Inflammatory macrophage treated with lipopolysaccharide for 4 hours (primary cell): ENCODE data around the gene GJA5.
A peak's percentile ranks its signal among the peaks of the same experiment; 100 is the strongest.
"Not testable (repeated sequence)": the region's sequence is repeated elsewhere in the genome, so short reads cannot be mapped to it uniquely, and the experiment has no call there.

ENCODE experiments used
- DNase-seq: peaks from one replicate; pipeline ENCODE4 v3.0.0-alpha.2; 2020

The GJA5 gene

DNA sequence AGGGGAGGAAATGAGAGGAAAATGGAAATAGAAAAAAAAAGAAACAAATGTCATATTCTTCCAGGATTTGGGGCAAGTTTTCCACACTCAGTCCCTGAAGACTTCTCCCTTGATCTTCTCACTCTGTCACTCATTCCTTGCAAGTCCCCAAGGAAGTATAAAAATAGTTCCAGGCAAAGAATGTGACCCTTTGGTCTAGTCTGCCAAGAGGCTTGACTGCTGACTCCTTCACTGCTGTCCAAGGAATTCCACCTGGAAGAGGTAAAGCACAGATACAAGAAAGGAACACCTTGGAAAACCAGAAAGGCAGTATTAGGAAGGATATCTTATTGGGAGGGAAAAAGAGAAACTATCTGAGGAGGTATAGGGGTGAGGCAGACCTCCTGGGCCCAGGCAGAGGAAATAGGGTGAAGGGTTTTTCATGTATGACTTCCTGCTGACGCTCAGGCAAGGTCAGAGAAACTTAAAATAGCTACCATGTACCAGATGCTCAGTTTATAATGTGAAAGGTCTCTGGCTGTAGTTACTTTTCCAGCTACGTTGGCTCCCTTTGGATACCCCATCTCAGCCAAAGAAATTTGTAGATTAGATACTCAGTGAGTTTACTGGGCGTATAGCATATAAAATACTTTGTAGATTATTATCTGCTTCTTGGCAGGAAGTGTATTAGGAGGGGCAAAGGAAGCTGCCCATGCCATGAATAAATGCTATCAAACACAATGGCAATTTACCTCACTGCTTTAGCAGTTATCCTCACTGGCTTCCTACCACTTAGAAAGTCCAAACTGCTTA, 2.0 kb upstream of the GJA5 start:
- no peak for DNase-seq

- no peak for DNase-seq
Measured at GRCh38 chr1:147758379-147759100, 1.9 kb downstream of the GJA5 start.

DNA sequence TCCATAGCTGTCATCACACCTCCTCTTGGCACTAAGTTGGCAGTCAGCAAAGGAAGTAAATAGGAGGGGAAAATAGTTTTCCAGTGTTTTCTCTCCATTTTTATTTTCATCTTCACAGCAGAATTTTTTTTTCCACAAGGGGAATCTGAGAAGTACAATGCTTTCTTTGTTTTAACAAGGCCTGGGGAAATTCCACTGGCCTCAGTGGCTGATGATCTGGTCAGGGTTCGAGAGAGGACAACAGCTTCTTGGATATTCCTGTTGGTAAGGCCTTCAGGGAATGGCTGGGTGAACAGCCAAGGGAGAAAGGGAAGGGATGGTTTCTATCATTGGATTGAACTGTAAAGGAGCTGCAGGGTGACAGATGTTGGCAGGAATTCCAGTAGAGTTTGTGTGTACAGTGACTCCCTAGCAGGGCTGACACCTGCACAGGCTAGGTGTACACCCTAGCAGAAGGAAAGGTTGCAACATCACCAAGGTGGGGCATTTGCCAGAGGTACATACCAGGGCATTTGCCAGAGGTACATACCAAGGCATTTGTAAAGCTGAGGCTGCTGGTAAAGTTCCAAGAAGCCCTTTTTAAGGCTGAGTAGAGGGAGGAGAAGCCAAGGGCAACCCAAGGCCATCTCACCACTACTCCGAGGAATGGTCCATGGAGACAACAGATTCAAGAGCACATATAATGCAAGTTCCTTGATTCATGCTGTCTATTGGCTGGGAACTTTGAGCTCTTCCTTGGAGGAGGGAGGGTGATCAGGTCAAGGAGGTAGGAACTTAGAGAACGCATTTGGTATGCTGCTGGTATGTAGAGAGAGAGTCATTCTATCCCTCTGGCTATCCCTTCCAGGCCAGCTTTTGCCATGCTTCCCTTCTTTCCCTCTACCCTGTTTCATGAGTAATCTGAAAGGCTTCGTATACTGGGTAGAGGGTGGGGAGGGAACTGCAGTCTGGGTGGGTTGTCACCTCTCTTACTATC, 3.1 kb downstream of the GJA5 start:
- DNase-seq: no peak

- DNase-seq: no peak
Measured at GRCh38 chr1:147756341-147756740, 4.1 kb downstream of the GJA5 start.

DNA sequence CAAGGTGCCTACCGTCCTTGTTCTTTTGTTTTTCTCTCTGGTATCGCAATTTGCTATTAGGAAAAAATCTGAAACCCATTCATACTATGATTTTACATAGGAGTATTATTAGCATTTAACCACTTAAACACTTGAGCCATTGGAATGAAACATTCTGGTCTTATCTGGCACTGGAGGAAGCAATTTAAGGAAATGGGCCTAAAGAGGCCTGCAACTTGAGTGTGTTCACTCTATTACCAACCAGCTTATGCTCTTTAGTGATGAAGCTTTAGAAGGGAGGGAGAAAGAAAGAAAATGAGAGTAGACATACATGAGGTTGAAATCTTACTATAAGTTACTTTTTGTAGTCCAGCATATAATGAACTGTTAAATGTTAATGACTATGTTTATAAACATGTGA, 5.7 kb downstream of the GJA5 start:
- DNase-seq: no peak

DNA sequence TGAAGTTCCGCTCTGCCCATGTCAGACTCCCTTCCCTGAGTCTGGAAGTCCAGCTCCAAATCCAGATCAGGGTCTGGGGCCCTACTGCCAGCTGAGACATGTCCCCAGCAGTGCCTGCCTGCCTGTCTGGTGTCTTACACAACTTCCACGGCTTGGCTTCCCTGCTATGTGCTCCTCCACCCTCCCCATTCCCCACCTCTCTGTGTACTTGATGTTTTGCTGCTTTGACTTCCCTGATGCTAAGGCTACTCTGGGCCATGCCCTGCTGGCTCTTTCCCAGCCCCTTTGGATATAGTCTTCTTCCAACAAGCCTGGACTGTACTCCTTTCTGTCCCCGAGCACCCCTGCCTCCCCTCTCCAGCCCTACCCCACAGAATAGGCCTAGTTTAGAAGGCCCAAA, 7.3 kb downstream of the GJA5 start:
- no peak for DNase-seq

DNA sequence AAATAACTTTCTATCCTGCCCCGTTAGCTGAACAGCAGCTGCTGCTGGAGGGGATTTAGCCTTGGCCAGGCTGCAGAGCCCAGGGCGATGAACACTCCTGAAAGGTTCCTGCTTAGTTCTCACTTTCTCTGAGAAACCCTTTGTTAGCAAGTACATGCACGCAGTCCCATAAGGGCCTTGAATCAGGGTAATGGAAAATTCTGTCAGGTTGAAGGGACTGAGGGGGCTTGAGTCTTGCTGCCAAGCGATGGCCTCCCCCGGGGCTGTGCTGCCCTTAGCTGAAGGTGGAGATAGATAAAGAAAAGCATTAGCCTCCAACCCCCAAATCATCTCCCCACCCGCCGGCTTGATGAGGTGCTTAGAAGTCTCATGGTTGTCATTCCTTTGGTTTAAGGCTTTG, 7.9 kb downstream of the GJA5 start:
- no peak for DNase-seq

DNA sequence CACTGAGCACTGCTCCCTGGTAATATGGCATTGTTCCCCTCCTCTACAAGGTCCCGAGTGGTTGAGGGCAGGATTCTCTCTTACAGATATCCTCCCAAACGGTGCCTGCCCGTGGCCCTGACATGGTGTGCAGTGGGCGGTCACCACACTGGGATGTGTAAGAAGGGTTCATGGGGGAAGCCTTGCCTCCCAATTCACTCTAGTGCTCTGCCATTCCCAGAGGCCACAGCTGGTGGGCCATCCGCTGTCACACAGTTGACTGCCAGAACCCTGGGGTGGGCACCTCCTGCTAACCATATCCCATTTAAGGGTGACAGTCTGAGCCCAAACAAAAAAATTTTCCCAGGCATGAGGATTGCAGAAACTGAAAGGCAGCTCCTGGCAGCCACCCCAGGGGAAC, 9.1 kb downstream of the GJA5 start:
- no peak for DNase-seq

DNA sequence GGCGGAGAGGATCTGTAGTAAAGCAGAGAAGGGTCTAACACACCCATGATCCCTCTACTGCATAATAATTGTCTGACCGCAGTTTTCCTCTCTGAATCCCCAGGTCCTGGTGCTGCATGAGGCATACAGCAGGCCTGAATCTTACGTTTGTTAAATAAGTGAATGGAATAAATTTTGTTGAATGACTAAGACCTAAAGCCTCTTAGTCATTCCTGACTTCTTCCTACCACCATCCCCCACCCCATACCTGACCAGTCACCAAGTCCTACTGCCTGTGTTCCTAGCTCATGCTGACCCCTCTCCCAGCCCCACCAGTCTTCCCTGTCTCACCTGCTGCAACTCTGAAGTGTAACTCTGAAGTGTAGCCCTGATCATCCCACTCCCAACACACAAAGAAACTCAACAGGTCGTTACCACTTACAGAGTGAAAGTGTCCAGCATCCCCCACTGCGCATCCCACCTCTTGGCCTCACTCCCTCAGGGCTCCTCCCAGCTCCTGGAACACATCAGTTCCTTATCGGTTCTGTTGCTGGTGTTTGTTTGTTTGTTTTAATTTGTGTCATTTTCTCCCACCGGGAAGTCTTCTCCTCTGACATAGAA, 9.7 kb downstream of the GJA5 start:
- DNase-seq: no peak

DNA sequence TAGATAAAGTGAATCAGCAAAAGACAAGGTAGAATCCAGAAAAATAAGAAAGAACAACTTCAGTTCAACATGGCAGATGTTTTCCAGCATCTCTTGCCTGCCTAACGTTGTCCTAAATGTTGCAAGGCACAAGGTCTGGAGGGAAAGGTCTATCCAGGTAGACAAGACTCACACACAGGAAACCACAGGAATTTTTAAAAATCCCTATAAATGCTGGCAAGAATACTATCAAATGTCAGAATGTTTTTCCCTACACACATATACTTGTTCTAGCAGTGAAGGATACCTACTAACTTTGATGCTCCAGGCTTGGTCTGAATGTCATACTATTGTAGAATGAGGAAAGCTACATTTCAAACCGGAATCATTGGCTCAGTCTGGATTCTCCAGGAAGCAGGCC, 10.6 kb downstream of the GJA5 start:
- no peak for DNase-seq

DNA sequence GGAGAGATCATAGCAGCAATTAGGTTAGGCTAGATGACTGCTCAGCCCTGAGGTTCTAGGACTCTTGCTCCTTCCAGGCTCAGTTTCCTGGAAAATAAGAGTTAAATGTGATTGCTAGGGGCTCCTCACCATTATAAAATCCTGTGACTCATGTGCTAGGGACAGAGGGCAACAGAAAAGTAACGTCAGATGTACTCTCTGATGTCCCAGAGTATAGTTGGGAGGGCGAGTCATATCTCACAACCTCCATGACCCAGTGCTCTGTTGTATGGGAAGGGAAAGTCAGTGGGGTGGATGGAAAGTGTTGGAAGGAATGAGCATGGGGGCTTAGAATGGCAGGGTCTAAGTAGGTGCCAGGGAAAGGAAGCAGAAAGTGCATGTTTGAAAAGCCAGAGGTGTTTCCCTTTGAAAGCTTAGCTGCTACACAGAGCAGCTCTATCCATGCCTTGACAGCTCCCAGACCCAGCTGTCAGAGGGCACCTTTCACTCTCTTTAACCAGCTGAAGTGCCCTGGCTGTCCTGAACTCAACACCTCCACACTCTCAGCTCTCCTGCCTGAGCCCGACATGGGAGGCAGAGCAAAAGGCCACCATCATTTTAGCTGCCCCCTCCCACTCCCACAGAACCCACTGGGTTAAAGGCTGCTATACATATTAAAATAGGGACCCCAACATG, 11.6 kb downstream of the GJA5 start:
- DNase-seq: no peak

DNA sequence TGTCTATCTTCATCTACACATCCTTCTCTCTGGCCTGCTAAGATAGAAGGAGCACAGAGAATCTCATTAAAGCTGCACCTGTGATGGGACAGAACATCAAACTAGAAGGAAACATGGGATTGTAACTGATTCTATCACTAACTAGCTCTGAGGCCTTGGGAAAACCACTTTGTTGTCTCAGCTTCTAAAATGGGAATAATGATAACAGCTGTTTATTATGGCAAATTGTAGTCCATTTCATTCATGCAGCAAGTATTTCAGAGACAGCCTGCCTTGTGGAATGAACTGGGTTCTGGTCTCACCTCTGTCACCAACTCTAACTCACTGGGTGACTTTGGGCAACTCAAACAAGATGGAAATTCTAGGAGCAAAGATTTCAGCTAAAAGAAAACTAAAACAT, 12.4 kb downstream of the GJA5 start:
- no peak for DNase-seq

GRCh38 chr1:147745271-147745670, 15.1 kb downstream of the GJA5 start:
- no peak for DNase-seq

DNA sequence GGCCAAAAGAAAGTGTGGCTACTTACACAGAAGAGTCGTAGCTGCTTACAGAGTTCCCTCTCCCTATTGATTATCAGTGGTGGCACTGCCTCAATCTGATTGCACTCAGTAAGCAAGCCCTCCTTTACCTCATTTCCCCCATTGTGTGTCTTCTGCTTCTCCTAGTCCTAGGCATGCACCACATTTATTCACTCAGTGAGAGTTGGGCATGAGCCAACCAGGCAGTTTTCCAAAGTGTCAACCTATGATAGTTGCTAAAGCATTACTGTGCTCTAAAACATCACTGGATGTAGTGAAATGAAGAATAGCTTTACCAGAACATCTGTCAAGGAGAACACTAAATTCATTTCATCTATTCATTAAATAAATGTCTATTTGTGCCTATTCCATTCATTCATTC, 19.3 kb downstream of the GJA5 start:
- no peak for DNase-seq

DNA sequence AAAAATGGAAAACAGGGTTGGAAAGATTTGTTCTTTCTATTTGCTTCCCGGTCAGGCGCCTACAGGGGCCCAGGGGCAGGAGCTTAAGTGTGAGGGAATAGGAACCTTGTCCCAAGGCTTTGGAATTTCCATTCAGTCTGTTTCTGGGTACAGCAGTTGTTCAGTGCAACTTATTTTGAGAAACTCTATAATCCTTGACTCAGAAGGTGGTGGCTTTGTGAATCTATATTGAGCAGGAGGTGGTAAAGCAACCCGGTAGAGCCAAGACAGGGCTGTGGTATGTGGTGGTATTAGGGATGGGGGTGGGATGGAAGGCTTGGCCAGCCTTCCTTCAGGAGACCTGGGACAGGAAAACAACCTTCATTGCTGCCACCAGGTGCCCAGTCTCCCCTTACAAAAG, 20.0 kb downstream of the GJA5 start:
- DNase-seq: no peak

- DNase-seq: no peak
Measured at GRCh38 chr1:147738739-147739476, 21.5 kb downstream of the GJA5 start.

DNA sequence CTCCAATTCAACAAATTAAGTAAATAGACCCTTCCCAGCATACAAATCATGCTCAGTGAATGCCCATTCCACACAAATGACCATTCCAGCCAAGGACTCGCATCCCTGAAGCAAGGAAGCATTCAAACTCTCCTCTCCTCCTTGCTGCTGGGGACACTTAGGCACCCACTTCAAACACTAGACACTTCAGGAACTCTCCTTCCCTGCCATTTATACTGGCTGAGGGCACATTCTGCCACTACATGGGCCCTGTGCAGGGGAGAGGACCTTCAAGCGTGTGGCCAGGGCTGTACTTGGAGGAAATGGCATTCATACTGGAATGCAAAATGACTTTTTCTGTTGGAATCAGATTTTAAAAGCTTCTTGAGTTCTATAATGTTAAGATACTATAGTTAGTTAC, 22.3 kb downstream of the GJA5 start:
- no peak for DNase-seq

GRCh38 chr1:147736883-147737282, 23.5 kb downstream of the GJA5 start:
- DNase-seq: peak; percentile 63

DNA sequence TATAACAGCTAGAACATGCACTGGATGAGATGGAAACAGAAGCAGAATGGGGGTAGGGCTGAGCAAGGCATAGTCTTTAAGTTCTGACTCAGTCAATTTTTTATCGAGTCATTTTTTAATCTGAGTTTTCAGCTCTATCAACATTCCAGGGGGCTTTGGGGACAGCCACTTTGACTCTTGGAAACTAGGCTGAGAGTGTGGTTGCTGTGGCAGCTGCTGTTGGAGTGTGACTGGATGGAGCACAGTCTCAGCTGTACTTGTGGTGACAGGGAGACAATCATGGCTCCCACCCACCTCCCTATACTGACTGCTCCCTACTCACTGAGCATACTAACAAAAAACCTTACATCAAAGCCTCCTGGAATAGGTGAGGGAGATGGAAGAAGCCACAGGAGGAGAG, 25.0 kb downstream of the GJA5 start:
- DNase-seq: no peak

DNA sequence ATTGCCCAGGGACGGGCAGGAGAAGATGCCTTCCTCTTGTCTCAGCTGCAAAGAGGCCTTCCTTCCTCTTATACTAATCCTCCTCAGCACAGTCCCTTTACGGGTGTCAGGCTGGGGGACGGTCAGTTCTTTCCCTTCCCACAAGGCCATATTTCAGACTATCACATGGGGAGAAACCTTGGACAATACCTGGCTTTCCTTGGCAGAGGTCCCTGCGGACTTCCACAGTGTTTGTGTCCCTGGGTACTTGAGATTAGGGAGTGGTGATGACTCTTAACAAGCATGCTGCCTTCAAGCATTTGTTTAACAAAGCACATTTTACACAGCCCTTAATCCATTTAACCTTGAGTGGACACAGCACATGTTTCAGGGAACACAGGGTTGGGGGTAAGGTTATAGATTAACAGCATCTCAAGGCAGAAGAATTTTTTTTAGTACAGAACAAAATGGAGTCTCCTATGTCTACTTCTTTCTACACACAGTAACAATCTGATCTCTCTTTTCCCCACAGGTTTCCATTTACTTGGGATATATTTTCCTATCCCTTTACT, 26.0 kb downstream of the GJA5 start:
- not testable (repeated sequence) for DNase-seq

DNA sequence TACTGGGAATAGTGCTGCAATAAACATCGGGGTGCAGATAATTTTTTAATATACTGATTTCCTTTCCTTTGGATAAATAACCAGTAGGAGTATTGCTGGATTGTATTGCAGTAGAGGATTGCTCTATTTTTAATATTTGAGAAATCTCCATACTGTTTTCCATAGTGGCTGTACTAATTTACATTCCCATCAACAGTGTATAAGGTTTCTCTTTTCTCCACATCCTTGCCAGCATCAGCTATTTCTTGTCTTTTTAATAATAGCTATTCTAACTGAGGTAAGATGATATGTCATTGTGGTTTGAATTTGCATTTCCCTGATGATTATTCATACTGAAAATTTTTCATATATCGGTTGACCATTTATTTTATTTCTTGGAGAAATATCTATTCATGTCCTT, 31.1 kb downstream of the GJA5 start:
- DNase-seq: no peak
